Lung (tissue), 12 donors: Measurements from ENCODE around the gene ITPR1. TPM values are rescaled to one million over a fixed set of nuclear protein-coding genes. Genes with fewer than 3 reads are reported as not detected.

Experiments
- ATAC-seq: fragments of 200-7000 bp; cut with Tn5 transposase; one replicate; pipeline ENCODE4 v1.9.1; 2020; ENCODE audit warnings: moderate number of reproducible peaks; ENCODE audit not compliant: insufficient read depth, low FRiP score
- DNase-seq, 3 donors: peaks; one replicate each; pipeline ENCODE4 v3.0.0-alpha.2; 2013 to 2017
- H3K27ac ChIP-seq, 2 donors: one replicate each; pipeline ENCODE4 v1.5.1; 2013; ENCODE audit warnings: mild to moderate bottlenecking in 2 of 2, moderate library complexity in 2 of 2, control low read depth in 1 of 2, inconsistent platforms in 1 of 2, low read depth in 1 of 2, low read length in 1 of 2
- H3K27me3 ChIP-seq, 3 donors: one replicate each; pipeline ENCODE4 v1.5.1; 2013; ENCODE audit warnings: low read length in 2 of 3; ENCODE audit not compliant: control insufficient read depth in 3 of 3, insufficient read depth in 3 of 3
- H3K36me3 ChIP-seq, 4 donors: one replicate each; pipeline ENCODE4 v1.5.1; 2013; ENCODE audit warnings: low read length in 4 of 4, mild to moderate bottlenecking in 1 of 4, moderate library complexity in 1 of 4; ENCODE audit not compliant: control insufficient read depth in 4 of 4, insufficient read depth in 4 of 4
- H3K4me1 ChIP-seq, 5 donors: one replicate each; pipeline ENCODE4 v1.5.1; 2013; ENCODE audit warnings: low read length in 5 of 5, mild to moderate bottlenecking in 2 of 5, moderate library complexity in 1 of 5; ENCODE audit not compliant: control insufficient read depth in 5 of 5, insufficient read depth in 5 of 5
- H3K4me3 ChIP-seq: one replicate; pipeline ENCODE4 v1.5.1; 2013; ENCODE audit warnings: mild to moderate bottlenecking, control low read depth, moderate library complexity
- H3K9ac ChIP-seq, 2 donors: one replicate each; pipeline ENCODE4 v1.5.1; 2013; ENCODE audit warnings: low read length in 2 of 2, control low read depth in 1 of 2; ENCODE audit not compliant: insufficient read depth in 1 of 2
- H3K9me3 ChIP-seq, 4 donors: one replicate each; pipeline ENCODE4 v1.5.1; 2013; ENCODE audit warnings: low read length in 3 of 4, mild to moderate bottlenecking in 1 of 4, moderate library complexity in 1 of 4; ENCODE audit not compliant: control insufficient read depth in 4 of 4, insufficient read depth in 3 of 4
- CTCF ChIP-seq: IDR thresholded peaks from 2 replicates; pipeline ENCODE4 v1.5.1; 2012; ENCODE audit warnings: mild to moderate bottlenecking; ENCODE audit errors: control extremely low read depth, extremely low read depth
- WGBS, 2 donors: extraction: QIAGEN DNeasy Blood & Tissue Kit; methylation state at CpG; one replicate each; pipeline ENCODE4 v1.1.7; 2013; 5-methylcytosine and 5-hydroxymethylcytosine counted together
- polyA plus RNA-seq, 2 donors: library from polyadenylated mRNA; stranded (reverse); fragments of 200-250 nt; gene quantifications; one replicate each; pipeline ENCODE4 v1.2.1, GENCODE V29; 2013
- total RNA-seq, 2 donors: library from RNA; depleted of rRNA in 1 of 2; stranded (reverse); fragments of >200 nt in 1 of 2; gene quantifications; one replicate each; pipeline ENCODE4 v1.2.1, GENCODE V29; 2014 to 2021
- donor health status: control.
- donor health status: control.
- donor health status: Bipolar disorder and iron deficiency.
- donor health status: healthy.
- donor health status: DM: yes; HTN: yes; CAD: no.

Gene ITPR1
- total and polyA plus RNA-seq, 4 donors = 12.4 to 152 (median 44.1) TPM

- Histone ChIP-seq H3K4me1 (peaks cover 0 to 9% (median 0%) of the 10 kb centered on the region in 5 donors), H3K27ac (no peak overlapping the region), H3K9ac (no peak overlapping the region), H3K36me3 (no peaks in the 10 kb centered on the region), H3K9me3 (no peaks in the 10 kb centered on the region), H3K27me3 (no peaks in the 10 kb centered on the region), H3K4me3 (no peak overlapping the region)
- TF ChIP-seq CTCF = no peak
- WGBS, 2 donors = 80 to 94% methylated on average over 1 of the region's 1 CpG
- ATAC-seq (no peak), DNase-seq (no peak)
Observed at GRCh38 chr3:4464576-4464975, 28.6 kb upstream of the ITPR1 start.

- Histone ChIP-seq H3K27me3 (no peaks in the 10 kb centered on the region), H3K9me3 (no peaks in the 10 kb centered on the region), H3K4me1 (peaks cover 0 to 9% (median 0%) of the 10 kb centered on the region in 5 donors), H3K36me3 (no peaks in the 10 kb centered on the region), H3K27ac (peak within 1 kb of the TSS; percentile 80 to 87), H3K9ac (peak within 1 kb of the TSS; percentile 67 to 76), H3K4me3 (peak within 1 kb of the TSS; percentile 77)
- peak; percentile 83 to 89 (median 85) for DNase-seq
- no peak for TF ChIP-seq CTCF
- 0 to 1% methylated on average over 47 of the region's 47 CpGs for WGBS, 2 donors
- ATAC-seq = peak; percentile 94
Observed at GRCh38 chr3:4466741-4467521, 26.2 kb upstream of the ITPR1 start, which contains the start of gene SUMF1. SUMF1 (minus strand) TSS chr3:4467269; CDS start chr3:4467245, 24 bp downstream.

- no peak for TF ChIP-seq CTCF
- 74 to 76% methylated on average over 13 of the region's 13 CpGs for WGBS, 2 donors
- Histone ChIP-seq H3K27me3 (no peaks in the 10 kb centered on the region), H3K27ac (peak overlapping the region; percentile 80 to 87), H3K9me3 (no peaks in the 10 kb centered on the region), H3K9ac (peak overlapping the region in 1 of 2 donors; percentile 67), H3K4me1 (peaks cover 0 to 9% (median 0%) of the 10 kb centered on the region in 5 donors), H3K4me3 (peak overlapping the region; percentile 77), H3K36me3 (no peaks in the 10 kb centered on the region)
- DNase-seq = no peak
- ATAC-seq = no peak
Observed at GRCh38 chr3:4467522-4467867, 25.7 kb upstream of the ITPR1 start.
